GM21367 (cell line): ENCODE measurements around the gene KCNJ3.

Experiments
- ATAC-seq: cut with Tn5 transposase; IDR thresholded peaks from one replicate; pipeline ENCODE4 v1.9.1; 2021; ENCODE audit not compliant: unreplicated experiment

The KCNJ3 gene, protein sequence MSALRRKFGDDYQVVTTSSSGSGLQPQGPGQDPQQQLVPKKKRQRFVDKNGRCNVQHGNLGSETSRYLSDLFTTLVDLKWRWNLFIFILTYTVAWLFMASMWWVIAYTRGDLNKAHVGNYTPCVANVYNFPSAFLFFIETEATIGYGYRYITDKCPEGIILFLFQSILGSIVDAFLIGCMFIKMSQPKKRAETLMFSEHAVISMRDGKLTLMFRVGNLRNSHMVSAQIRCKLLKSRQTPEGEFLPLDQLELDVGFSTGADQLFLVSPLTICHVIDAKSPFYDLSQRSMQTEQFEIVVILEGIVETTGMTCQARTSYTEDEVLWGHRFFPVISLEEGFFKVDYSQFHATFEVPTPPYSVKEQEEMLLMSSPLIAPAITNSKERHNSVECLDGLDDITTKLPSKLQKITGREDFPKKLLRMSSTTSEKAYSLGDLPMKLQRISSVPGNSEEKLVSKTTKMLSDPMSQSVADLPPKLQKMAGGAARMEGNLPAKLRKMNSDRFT

DNA sequence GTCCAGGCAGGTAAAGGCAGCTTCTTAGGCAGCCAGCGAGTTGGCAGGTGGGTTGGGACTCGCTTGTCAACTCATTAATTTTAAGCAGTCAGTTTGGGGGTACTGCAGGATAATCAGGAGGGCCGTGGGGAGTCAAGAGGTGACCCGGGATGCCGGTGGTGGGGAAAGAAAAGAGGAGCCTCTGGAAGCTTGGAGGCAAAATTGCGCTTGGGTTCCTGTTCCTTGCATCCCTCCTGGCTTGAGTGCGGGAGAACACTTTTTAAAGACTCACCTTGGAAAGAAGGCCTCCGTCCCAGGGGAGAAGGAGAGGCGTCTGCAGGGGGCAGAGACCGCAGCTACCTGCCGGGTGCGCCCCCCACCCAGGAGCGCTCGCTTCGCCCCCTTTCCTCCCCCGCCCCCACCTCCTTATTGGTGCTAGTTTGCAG is at the start of gene KCNJ3:
Gene KCNJ3, plus strand, starts transcription at position 400 of the 425 bp plus-strand sequence. CDS start 81 bp downstream, outside the sequence.
- ATAC-seq: no peak

DNA sequence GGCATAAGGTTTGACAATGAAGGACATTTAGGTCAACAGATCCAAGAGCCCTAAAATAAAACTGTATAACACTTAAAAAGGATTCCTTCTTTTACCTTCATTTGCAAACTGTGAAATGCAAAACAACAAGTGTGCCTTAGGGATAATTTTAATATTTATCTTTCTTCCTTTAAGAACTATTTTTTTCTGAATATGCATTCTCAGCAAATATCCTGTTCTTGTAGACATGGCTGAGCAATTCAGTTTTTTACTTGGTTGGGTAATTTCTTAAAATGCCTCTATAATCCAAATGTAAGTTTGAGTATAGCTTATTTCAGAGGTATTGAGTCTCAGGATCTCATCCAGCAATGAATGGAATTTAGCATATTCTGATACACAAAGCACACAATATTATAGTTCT is 43.0 kb upstream of the KCNJ3 start:
- no peak for ATAC-seq

DNA sequence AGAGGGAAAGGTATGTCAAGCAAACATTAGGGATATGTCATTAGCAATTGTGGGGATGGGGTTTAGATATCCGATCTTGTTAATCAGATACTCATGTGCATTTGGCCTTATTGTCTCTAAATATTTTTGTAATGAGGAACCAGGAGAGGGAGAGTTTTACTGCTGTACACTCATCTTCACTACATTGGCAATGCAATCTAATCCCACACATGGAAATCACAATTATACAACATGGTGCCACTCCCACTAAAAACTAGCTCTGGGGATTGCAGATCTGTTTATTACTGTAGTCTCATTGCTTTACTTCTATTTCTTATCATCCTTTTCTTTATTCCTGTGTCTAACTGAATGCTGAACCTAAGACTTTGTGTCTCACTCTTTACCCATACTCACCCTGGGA is 39.6 kb upstream of the KCNJ3 start:
- ATAC-seq: no peak

DNA sequence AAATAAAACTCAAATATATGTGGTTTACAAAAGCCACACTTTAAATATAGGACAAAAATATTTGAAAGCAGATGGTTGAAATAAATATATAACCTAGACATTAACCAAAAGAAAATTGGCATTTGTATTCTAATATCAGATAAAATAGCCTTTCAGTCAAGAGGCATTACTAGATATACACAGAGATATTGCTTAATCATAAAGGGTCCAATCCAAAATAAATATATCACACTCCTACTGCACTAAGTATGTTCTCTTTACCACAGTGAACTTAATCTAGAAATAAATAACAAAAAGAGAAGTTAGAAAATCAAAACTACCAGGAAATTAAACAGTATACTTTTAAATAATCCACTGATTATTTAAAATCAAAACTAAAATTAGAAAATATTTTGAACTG is 34.2 kb upstream of the KCNJ3 start:
- no peak for ATAC-seq

DNA sequence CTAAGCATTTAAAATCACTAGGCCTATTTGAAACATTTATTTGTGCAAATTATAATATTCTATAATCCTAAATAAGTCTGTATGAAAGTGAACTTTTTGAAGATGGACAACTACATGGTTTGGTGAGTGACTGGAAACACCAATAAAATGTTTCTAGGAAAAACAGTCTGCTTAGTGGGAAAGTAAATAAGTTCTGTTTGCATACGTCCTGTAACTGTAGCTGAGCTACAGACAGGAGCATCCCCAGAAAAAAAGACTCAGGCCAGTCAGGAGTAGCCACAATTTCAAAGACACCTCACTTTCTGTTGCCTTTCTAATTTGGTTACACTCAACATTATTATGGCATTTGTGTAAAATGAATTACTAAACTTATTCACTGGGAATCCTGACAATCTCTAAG is 28.4 kb upstream of the KCNJ3 start:
- ATAC-seq: no peak

DNA sequence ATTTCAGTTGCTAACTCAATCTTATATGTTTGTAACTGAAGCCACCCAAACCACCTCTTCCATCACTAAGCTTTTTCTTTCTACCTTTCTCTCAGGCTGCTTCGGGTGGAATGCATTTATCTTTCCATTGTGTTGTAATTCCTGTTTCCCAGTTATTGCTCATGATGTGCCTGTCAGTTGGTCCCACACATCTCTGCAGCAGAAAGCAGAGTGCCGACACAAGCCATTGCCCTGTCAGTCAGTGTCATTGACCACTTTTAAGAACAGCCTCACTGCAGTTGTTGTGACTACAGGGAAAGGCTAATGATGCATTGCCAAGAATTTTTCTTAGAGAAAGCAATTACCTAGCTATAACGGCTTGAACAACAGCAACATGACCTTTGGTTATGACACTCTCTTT is 24.8 kb upstream of the KCNJ3 start:
- ATAC-seq: no peak

DNA sequence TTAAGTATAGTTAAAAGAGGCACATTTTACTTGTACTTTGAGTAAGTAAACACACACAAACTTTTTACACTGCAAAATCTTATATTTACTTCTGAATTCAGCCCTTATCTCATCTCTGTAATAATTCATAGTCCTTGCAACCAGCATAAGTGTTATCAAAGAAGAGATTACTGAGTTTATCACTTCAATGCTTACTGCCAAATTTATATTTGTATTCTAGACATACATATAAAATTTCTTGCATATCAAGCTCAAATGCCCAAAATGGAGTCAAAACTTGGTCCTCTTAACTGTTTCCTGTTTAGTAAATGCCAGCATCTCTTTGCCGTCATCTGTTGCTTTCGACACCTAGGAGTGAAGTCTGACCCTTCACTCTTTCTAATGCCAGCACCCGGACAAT is 21.1 kb upstream of the KCNJ3 start:
- ATAC-seq: no peak

DNA sequence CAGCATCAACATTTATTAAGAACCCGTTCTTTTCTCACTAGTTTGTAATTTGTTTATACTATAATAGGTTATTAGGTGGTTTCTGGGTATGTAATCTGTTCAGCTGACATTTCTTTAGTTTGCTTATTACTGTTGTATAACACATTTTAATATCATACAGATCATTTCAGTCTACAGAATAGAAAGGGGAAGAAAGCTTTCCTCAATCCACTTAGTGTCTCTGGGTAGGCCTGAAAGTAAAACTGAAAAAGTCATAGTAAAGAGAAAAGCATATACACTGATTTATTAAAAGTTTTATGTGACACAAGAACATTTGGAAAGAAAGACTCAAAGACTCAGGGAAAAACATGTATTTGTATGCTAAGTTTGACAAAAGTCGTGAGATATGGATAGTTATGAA is 16.8 kb upstream of the KCNJ3 start:
- ATAC-seq: no peak

DNA sequence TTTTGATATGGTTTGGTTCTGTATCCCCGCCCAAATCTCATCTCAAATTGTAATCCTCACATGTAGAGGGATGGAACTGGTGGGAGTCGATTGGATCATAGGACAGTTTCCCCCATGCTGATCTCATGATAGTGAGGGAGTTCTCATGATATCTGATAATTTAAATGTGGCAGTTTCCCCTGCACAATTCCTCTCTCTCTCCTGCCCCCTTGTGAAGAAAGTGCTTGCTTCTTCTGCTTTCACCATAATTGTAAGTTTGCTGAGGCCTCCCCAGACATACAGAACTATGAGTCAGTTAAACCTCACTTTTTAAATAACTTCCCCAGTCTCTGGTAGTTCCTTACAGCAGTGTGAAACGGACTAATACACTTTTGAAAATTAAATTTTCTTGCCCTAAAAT is 12.3 kb upstream of the KCNJ3 start:
- no peak for ATAC-seq

DNA sequence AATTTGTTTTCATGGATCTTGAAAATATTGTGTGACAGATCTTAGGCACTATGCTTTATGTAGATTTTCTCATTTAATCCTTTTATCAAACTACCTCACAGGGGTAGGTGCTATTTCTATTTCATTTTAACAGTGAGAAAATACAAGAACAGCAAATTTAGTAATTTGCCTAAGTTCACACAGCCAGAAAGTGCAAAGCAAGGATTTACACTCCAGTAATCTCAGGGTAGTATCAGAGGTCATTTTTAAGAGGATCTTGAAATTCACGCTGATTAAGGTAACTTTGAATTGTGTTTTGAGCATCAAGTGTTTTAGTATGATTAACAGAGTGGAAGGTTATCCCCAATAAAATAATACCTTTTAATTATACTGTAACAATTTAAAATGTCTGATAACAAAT is 10.1 kb upstream of the KCNJ3 start:
- ATAC-seq: no peak

DNA sequence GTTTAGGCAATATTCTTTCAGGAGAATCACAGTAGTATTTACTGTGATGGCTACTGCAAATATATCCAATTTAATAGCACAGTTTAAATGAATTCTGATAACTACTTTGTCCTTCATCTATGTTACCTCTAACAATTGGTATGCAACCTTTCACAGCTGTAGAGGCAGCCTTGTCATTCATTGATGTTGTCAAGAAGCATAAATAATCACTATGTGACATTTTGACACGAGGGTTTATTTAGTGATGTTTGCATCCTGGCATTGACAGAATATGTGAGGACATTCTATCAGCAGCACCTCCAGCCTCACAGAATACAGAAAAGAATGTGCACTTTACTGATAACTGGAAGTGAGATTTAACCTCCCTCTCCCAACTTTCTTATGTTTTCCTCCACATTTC is 9.3 kb upstream of the KCNJ3 start:
- no peak for ATAC-seq

DNA sequence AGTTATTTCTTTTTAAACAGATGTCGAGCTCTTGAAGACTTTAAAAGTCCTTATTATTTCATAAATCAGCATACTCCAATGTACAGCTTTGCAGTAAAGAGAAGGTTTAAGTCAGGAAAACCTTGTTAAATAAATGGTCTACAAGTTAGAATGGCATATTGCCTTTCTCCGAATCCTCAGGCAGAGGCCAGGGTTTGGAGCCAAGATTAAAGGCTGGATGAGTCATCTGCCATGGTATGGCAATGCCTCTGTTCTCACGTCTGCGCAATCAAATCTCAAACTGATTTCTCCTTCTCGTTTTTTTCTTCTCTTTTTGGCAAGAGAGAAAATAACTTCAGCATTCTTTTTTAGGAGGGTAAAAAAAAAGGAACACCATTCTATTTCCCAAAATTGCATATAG is 5.6 kb upstream of the KCNJ3 start:
- ATAC-seq: no peak

DNA sequence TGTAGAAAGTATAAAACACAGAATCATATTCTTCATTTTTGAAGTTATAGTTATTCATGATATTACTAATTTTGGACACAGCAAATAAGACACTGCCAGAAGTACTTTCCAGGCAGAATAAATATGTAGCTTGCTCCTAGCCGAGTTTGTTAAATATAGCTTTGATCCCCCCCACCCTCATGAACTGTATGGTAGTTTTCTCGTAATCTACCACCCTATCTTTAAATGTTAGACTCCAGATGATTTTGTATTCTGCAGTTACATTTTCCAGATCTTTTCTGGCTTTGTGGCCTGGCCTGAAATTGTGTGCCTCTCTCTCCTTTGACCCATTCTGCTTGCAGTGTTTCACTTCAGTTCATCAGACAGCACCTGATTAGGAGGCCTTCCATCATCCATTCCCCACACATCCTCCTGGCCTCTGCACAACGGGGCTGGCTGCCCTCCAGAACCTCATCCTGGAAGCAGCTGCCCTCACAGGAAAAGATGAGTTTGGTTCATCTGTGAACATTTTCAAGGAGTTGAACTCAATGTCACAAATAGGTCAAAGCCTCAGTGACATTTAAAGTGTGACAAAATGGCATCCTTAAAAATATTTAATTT is 4.7 kb upstream of the KCNJ3 start:
- no peak for ATAC-seq

DNA sequence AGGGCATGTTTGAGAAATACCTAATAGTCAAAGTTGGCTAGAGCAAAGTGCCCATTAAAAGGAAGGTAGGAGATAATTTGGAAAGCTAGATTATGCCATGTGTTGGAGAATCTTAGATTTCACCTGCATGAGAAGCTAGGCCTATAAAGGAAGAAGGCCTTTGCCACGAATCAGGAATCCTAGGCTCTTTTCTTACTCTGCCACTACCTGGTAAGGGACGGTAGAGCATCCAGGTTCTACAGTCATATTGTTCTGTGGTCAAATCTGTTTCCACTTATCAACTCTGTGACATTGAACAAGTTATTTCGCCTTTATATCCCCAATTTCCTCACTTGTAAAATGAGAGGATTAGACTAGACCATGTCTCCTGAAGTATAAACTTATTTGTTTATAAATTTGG is 3.6 kb upstream of the KCNJ3 start:
- ATAC-seq: no peak

DNA sequence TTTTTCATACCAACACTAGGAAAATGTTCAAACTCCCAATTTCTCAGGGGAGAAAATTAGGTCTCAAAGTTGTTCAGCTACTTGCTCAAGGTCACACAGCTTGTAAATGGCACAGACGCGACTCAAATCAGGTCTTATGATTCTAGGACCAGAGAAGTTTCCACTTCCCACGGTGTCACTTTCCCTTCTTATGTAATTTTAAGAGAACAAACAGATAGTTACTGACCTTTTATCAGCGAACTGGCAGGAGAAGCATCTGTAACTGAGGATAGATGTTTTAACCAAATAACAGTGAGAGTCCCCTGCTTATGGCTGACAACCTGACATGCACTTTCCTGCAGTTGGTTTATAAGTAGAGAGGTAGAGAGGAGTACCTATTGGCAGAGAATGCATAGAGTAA is 2.1 kb upstream of the KCNJ3 start:
- no peak for ATAC-seq

DNA sequence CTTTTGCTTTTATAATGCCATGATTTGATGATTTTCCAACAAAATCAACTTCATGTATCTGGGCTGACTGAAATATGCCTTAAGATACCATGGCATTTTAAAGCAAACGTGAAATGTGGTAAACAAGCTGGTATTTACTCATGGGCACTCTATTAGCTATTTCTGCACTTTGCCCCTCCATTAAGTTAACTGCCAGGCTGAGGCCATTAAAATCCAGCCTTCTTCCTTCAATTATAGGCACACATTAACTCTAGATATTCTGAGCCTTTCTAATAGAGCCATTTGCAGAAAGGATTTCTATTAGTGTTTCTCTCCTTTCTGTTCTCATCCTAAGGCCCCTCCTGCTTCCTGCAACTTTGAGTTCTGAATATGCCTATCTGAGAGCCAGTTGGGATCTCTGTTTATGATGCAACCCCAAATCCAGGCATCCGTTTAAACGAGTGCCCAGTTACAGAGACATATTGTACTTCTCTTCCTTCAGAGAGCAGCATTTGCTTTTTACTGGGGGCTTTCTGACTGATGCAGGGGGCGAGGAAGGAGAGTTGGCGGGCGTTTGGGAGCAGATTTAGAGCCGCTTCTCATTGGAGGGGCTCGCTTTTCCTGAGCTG is 1.6 kb upstream of the KCNJ3 start:
- ATAC-seq: no peak

DNA sequence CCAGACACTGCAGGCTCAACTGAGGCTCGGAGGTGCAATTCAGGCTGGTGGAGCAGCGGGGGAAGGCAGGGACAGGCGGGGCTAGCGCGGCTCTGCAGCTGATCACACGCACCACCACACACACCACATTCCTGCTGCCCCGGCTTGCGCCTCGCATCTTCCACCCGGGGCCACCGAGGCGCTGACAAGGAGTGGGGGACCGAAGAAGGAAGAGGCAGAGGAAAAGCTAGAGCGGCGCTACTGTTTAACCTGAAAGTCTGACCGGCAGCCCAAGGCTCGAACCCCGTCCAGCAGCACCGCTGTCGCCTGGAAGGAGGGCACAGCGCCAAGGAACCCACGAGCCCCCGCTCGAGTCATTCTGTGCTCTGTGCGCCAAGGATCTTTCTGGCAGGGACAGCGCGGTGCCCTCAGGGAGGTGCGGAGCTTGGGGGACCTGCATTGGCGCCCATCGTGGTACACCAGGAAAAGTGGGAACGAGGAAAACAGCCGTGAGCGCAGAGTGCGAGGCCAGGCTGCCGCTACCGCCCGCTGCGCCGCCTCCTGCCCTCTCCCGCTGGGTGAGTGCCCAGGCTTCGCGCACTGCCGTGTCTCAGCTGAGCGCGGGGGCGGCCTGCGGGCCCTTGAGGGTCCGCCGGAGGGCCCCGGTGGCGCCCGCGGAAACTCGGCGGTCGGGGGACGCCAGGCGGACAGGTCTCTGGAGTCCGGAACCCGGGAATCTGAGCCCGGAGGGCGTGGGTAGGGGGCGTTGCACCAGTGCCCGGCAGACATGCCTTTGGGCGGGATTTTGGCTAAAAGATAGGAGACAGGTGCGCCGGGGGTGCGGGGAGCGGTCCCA is 860 bp upstream of the KCNJ3 start:
- ATAC-seq: no peak

DNA sequence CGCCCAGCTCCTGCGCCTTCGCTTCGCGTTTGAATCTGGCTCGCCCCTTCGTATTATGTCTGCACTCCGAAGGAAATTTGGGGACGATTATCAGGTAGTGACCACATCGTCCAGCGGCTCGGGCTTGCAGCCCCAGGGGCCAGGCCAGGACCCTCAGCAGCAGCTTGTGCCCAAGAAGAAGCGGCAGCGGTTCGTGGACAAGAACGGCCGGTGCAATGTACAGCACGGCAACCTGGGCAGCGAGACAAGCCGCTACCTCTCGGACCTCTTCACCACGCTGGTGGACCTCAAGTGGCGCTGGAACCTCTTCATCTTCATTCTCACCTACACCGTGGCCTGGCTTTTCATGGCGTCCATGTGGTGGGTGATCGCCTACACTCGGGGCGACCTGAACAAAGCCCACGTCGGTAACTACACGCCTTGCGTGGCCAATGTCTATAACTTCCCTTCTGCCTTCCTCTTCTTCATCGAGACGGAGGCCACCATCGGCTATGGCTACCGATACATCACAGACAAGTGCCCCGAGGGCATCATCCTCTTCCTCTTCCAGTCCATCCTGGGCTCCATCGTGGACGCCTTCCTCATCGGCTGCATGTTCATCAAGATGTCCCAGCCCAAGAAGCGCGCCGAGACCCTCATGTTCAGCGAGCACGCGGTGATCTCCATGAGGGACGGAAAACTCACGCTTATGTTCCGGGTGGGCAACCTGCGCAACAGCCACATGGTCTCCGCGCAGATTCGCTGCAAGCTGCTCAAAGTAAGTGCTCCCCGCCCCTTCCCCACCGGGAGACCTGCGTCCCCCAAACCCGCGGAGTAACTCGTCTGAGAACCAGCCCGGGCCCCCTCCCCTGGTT is 453 bp downstream of the KCNJ3 start:
- no peak for ATAC-seq

DNA sequence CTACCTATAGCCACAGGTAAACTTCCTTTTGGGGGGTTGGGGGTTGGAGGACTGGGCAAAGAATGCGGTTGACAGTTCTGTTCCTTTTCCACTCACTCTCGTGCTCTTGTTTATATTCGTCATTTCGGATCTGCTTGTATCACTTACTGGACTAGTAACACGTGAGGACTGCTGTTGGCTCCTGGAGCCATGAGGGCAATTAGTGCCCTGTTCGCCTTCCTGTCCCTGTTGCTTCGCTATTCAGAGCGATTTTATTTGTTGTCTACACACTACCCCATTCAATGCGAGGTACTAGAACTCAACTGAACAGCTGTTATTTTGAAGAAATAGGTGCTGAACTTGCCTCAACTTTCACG is 1.1 kb downstream of the KCNJ3 start:
- ATAC-seq: no peak

DNA sequence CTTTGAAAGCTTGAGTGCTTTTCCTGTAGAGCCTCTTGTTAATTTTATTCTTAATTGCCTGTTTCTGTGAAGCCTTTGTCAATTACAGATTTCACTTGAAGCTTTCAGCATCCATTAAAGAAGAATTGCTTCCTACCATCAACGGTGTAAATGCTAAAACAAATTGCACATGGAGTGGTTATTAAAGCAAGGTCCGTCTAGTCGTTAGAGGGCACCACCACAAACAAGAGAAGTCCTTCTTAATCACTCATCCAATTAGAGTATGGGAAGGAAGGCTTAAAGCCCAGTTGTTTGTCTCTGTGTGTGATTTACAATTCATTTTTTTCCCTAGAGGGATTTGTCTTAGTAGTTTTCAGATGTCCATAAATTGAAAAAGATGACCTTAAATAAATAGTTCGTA is 1.6 kb downstream of the KCNJ3 start:
- ATAC-seq: no peak

DNA sequence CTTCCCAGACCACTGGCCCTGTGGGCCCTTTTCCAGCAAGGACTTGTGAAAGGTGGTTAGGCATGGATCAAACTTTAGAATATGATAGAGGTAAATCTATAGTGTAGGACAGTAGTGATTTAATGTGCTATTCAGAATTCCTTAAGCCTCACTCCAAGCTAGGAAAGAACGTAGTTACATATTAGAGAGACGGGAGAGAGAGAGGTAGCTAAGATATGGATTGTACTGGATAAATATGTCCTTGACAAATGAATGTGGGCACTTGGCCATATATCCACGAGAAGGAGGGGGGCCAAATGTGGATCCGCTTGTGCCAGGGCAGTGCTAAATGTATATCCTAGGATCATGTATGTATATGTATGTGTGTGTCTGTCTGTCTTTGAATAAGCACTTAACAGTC is 6.5 kb downstream of the KCNJ3 start:
- no peak for ATAC-seq
